OCI-LY1 (cell line): ENCODE measurements around the gene GALNTL6.
"Not testable (repeated sequence)": the region's sequence is repeated elsewhere in the genome, so short reads cannot be mapped to it uniquely, and the experiment has no call there.

Experiments used
- EZH2 ChIP-seq: fragments of 200-600 bp; sonication (generic), shearing (Covaris generic); IDR thresholded peaks from 2 replicates; pipeline ENCODE4 v1.8.0; 2017; ENCODE audit warnings: borderline replicate concordance, mixed run types, mild to moderate bottlenecking, antibody characterized with exemption, low read length, moderate library complexity, mixed read lengths
- TF ChIP-seq, protein P1 (sequence below): fragments of 200-600 bp; sonication (generic), shearing (Covaris generic); IDR thresholded peaks from 2 replicates; pipeline ENCODE4 v1.5.1; 2017; ENCODE audit warnings: mild to moderate bottlenecking, antibody characterized with exemption, low read length, moderate library complexity, mixed read lengths

DNA sequence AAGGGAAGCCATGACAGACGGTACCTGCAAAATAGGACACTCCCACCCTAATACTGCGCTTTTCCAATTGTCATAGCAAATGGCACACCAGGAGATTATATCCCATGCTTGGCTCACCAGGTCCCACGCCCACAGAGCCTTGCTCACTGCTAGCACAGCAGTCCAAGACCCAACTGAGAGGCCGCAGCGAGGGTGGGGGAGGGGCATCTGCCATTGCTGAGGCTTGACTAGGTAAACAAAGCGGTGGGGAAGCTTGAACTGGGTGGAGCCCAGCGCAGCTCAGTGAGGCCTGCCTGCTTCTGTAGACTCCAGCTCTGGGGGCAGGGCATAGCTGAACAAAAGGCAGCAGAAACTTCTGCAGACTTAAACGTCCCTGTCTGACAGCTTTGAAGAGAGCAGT, 1099.3 kb downstream of the GALNTL6 start:
- TF ChIP-seq, protein P1, sequence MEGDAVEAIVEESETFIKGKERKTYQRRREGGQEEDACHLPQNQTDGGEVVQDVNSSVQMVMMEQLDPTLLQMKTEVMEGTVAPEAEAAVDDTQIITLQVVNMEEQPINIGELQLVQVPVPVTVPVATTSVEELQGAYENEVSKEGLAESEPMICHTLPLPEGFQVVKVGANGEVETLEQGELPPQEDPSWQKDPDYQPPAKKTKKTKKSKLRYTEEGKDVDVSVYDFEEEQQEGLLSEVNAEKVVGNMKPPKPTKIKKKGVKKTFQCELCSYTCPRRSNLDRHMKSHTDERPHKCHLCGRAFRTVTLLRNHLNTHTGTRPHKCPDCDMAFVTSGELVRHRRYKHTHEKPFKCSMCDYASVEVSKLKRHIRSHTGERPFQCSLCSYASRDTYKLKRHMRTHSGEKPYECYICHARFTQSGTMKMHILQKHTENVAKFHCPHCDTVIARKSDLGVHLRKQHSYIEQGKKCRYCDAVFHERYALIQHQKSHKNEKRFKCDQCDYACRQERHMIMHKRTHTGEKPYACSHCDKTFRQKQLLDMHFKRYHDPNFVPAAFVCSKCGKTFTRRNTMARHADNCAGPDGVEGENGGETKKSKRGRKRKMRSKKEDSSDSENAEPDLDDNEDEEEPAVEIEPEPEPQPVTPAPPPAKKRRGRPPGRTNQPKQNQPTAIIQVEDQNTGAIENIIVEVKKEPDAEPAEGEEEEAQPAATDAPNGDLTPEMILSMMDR, result not testable (repeated sequence)
- not testable (repeated sequence) for TF ChIP-seq EZH2
